ENCODE results near the gene ZFY. TPM values are rescaled to one million over a fixed set of nuclear protein-coding genes. Genes with fewer than 3 reads are reported as not detected.
"Not testable (repeated sequence)": the region's sequence is repeated elsewhere in the genome, so short reads cannot be mapped to it uniquely, and the experiment has no call there.

The ZFY gene
- total RNA-seq, 1 donor from 2014 or later: not detected

DNA sequence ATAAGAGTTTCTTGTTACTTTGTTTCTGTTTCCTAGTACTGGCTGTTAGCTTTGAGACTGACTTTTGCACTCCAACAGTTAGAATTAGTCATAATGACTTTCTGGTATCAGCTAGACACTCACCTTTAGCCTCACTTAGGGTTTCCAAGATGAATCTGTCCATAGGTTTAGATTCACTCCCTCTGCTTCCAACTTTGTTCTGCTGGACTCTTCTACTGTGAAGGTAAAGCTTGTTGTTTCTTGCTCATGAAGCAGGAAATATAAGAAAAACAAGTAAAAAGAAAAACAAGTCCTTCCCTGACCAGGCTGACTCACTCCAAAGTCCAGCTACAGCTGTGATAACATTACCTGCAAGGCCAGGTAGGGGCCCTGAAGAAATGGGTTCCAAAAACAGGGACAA, 67.0 kb downstream of the ZFY start:
- H3K36me3 Mint-ChIP-seq (ENCODE audit: insufficient read depth): no peaks in the 10 kb centered on the region
- no peaks in the 10 kb centered on the region for H3K27me3 Mint-ChIP-seq
- no peaks in the 10 kb centered on the region for H3K4me1 Mint-ChIP-seq (ENCODE audit: low read depth)
- no peak for DNase-seq (ENCODE audit: low spot score, unreplicated experiment)
- H3K27ac Mint-ChIP-seq: no peak overlapping the region
- H3K9me3 Mint-ChIP-seq (ENCODE audit: low read depth): no peaks in the 10 kb centered on the region
- TF ChIP-seq, protein P1, sequence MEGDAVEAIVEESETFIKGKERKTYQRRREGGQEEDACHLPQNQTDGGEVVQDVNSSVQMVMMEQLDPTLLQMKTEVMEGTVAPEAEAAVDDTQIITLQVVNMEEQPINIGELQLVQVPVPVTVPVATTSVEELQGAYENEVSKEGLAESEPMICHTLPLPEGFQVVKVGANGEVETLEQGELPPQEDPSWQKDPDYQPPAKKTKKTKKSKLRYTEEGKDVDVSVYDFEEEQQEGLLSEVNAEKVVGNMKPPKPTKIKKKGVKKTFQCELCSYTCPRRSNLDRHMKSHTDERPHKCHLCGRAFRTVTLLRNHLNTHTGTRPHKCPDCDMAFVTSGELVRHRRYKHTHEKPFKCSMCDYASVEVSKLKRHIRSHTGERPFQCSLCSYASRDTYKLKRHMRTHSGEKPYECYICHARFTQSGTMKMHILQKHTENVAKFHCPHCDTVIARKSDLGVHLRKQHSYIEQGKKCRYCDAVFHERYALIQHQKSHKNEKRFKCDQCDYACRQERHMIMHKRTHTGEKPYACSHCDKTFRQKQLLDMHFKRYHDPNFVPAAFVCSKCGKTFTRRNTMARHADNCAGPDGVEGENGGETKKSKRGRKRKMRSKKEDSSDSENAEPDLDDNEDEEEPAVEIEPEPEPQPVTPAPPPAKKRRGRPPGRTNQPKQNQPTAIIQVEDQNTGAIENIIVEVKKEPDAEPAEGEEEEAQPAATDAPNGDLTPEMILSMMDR (IDR thresholded peaks at IDR 0.05; ENCODE audit: unreplicated experiment): no peak
- no peak overlapping the region for H3K4me3 Mint-ChIP-seq (ENCODE audit: low read depth)

DNA sequence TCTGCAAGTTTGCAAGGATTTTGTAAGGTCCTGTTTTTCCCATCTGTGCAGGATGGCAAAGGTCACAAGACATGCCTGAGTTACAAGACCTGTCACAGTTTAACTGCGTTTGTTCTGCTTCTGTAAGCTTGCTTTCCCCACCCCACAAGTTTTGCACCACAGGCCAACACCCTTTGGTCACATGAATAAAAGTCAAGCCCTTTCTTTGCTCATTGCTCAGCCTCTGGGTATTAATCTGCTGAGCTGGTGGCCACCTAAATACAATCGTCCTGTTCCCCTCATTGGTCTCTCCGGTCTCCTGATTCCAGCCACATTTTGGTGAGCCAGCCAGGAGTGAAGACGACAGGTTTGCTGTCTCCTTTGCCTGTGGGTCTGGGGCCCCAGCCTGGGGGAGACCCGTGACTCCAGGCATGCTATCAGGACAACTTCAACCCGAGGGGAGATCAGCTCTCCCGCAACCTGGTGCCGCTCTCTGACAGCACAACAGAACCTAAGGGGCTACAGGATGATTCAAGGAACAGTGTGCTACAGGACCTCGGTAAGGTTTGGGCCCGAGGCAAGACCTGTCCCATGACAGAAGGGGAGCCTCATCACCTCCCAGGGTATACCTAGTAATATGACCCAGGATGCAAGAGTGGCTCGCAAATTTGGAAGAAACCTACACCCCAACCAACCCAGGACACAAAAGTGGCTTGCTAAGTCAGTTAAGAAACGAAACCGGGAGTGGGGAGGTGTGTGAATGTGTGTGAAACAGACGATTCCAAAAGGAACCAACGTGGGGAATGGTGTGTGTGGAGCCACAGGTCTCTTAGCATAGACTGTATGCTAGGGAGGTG, 67.7 kb downstream of the ZFY start:
- no peaks in the 10 kb centered on the region for H3K36me3 Mint-ChIP-seq (ENCODE audit: insufficient read depth)
- H3K4me3 Mint-ChIP-seq (ENCODE audit: low read depth): no peak overlapping the region
- no peaks in the 10 kb centered on the region for H3K9me3 Mint-ChIP-seq (ENCODE audit: low read depth)
- H3K27me3 Mint-ChIP-seq: no peaks in the 10 kb centered on the region
- H3K27ac Mint-ChIP-seq: no peak overlapping the region
- DNase-seq (ENCODE audit: low spot score, unreplicated experiment): no peak
- no peaks in the 10 kb centered on the region for H3K4me1 Mint-ChIP-seq (ENCODE audit: low read depth)
- TF ChIP-seq, protein P1 (IDR thresholded peaks at IDR 0.05; ENCODE audit: unreplicated experiment): no peak

DNA sequence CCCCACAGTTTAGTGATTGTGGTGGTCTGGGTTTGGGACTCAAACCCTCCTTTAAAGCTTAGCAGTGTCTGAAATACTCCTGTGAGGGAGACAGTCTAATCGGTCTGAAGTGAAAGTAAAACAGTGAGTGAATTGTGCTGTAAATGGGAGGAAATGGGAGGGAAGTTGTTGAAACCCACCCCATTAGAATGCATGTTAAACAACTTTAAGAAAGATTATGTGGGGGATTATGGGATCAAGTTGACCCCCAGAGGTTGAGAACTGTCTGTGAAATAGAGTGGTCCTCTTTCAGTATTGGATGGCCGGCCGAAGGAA, 68.3 kb downstream of the ZFY start:
- DNase-seq (ENCODE audit: low spot score, unreplicated experiment): no peak
- Mint-ChIP-seq H3K27ac (no peak overlapping the region), H3K9me3 (ENCODE audit: low read depth) (no peaks in the 10 kb centered on the region), H3K36me3 (ENCODE audit: insufficient read depth) (no peaks in the 10 kb centered on the region), H3K4me1 (ENCODE audit: low read depth) (no peaks in the 10 kb centered on the region), H3K27me3 (no peaks in the 10 kb centered on the region), H3K4me3 (ENCODE audit: low read depth) (no peak overlapping the region)
- TF ChIP-seq, protein P1 (IDR thresholded peaks at IDR 0.05; ENCODE audit: unreplicated experiment): no peak

DNA sequence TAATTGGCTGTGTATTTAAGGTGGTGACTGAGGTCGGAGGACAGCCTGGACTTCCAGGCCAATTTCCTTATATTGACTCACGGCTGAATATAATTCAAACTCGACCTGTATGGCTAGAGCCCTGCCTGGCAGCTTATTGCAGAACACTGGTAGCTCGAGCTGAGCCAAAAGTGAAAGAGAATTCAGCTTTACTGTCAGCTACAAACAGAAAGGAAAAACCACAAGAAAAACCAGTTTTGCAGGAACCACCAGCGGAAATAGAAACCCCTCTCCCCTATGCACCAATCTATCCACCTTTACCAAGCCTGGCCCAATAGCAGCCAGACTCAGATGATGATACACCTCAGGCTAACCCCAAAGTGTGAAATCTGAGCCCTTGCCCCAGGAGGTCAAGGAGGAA, 68.7 kb downstream of the ZFY start:
- TF ChIP-seq, protein P1 (IDR thresholded peaks at IDR 0.05; ENCODE audit: unreplicated experiment): no peak
- Mint-ChIP-seq H3K4me3 (ENCODE audit: low read depth) (no peak overlapping the region), H3K9me3 (ENCODE audit: low read depth) (no peaks in the 10 kb centered on the region), H3K36me3 (ENCODE audit: insufficient read depth) (no peaks in the 10 kb centered on the region), H3K27ac (no peak overlapping the region), H3K27me3 (no peaks in the 10 kb centered on the region), H3K4me1 (ENCODE audit: low read depth) (no peaks in the 10 kb centered on the region)
- no peak for DNase-seq (ENCODE audit: low spot score, unreplicated experiment)

DNA sequence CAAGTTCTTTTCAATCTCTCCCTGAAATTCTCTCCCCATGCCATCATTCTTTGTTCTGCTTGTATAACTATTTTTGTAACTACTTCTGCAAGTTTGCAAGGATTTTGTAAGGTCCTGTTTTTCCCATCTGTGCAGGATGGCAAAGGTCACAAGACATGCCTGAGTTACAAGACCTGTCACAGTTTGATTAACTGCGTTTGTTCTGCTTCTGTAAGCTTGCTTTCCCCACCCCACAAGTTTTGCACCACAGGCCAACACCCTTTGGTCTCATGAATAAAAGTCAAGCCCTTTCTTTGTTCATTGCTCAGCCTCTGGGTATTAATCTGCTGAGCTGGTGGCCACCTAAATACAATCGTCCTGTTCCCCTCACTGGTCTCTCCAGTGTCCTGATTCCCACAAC, 70.8 kb downstream of the ZFY start:
- H3K4me3 Mint-ChIP-seq (ENCODE audit: low read depth); H3K4me1 Mint-ChIP-seq (ENCODE audit: low read depth); H3K9me3 Mint-ChIP-seq (ENCODE audit: low read depth); H3K36me3 Mint-ChIP-seq (ENCODE audit: insufficient read depth); DNase-seq (ENCODE audit: low spot score, unreplicated experiment); H3K27me3 Mint-ChIP-seq; H3K27ac Mint-ChIP-seq: not testable (repeated sequence)

DNA sequence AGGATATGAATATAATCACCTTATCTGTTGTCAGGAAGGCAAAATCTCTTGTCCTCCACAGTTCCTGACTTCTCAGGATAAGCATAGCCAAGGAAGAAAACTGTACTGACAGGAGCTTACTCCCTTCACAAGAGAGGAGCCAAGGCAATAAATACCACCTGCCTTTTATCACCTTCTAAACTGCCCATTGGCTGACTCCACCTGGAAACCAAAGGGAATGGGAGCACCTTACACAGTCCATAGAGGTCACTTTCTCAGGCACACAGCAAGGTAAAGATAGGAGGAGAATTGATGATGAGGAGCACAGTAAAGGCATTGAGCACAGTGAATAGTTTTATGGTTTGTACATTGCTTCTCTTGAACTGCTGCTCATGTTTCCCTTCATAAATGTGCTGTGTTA, 72.8 kb downstream of the ZFY start:
- no peak overlapping the region for H3K4me3 Mint-ChIP-seq (ENCODE audit: low read depth)
- no peak overlapping the region for H3K27ac Mint-ChIP-seq
- no peak for DNase-seq (ENCODE audit: low spot score, unreplicated experiment)
- no peaks in the 10 kb centered on the region for H3K4me1 Mint-ChIP-seq (ENCODE audit: low read depth)
- no peaks in the 10 kb centered on the region for H3K27me3 Mint-ChIP-seq
- no peaks in the 10 kb centered on the region for H3K36me3 Mint-ChIP-seq (ENCODE audit: insufficient read depth)
- no peaks in the 10 kb centered on the region for H3K9me3 Mint-ChIP-seq (ENCODE audit: low read depth)
- TF ChIP-seq, protein P1 (IDR thresholded peaks at IDR 0.05; ENCODE audit: unreplicated experiment): no peak

Data from progenitor cell of endocrine pancreas (in vitro differentiated cells).